ENCODE data around the gene WNK2.
"Not testable (repeated sequence)": the region's sequence is repeated elsewhere in the genome, so short reads cannot be mapped to it uniquely, and the experiment has no call there.

WNK2 gene

DNA sequence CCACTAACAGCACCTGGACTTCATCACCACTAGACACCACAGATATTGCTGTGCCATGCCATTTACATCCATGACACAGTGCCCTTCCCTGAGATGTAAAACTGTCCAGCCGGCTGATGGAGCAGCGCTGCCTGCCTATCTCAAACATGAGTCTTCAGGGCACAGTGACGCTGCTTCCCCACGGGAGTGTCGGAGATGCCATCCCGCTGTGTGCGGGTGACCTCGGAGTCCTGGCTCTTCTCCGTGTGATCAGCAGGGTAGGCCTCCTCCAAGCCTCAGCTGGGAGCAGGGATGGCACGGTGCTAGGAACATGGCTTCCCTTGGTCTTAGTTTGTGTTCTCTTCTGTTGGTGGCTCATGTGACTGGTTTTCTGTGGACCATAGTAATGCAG, 137.3 kb downstream of the WNK2 start:
- DNase-seq (ENCODE audit: extremely low read depth in 1 of 2, low read depth in 1 of 2), result no peak

DNA sequence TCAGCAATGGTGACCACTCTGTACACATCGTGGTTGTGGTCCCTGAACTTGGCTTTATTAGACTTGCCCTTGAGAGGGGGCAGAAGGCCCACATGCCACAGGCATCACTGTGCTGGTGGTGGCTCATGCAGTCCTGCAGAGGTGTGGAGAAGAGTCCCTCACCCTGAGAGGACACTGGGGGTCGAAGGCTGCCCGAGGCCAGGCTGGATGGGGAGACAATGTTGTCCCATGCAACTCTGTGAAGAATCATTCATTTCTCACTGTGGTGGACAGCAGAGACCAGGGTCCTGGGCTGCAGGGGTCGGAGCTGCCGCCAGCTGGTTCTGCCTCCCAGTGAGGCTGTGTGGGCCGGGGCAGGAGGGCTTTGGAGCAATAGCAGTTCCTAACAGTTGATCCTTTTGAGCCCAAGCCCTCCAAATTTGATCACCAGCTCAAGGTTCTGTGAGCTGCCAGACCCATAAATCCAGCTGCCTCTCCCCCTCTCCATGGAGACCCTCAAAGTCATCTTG, 139.6 kb downstream of the WNK2 start:
- not testable (repeated sequence) for DNase-seq (ENCODE audit: extremely low read depth in 1 of 2, low read depth in 1 of 2)

DNA sequence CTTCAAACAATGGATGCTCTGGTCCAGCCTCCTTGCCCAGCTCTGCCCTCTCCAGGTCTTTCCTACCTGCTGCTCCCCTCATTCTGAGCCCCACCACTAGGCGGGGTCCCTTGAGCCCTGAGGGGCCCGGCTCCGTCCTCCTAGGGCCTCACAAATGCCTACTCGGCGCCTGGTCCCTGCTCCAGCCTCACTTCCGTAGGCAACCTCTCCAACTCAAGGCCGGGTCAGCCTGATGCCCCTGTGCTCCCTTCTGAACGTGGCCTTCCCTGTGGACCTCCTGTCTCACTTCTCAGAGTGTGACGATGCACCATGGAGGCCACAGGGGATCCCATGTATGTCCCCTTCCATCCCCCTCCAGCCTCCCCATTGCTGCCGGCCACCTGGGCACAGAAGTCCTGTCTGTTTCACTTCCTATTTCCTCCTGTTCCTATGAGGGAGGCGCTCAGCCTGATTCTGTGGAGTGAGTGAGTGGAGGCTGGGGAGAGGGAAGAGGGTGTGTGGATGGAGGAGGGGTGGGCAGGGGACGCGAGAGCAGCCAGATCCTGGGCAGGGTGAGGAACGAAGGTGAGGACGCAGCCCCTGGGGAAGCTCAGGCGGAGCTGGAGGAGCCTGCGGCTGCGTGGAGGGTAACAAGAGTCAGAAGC, 140.4 kb downstream of the WNK2 start:
- no peak for DNase-seq (ENCODE audit: extremely low read depth in 1 of 2, low read depth in 1 of 2)

DNA sequence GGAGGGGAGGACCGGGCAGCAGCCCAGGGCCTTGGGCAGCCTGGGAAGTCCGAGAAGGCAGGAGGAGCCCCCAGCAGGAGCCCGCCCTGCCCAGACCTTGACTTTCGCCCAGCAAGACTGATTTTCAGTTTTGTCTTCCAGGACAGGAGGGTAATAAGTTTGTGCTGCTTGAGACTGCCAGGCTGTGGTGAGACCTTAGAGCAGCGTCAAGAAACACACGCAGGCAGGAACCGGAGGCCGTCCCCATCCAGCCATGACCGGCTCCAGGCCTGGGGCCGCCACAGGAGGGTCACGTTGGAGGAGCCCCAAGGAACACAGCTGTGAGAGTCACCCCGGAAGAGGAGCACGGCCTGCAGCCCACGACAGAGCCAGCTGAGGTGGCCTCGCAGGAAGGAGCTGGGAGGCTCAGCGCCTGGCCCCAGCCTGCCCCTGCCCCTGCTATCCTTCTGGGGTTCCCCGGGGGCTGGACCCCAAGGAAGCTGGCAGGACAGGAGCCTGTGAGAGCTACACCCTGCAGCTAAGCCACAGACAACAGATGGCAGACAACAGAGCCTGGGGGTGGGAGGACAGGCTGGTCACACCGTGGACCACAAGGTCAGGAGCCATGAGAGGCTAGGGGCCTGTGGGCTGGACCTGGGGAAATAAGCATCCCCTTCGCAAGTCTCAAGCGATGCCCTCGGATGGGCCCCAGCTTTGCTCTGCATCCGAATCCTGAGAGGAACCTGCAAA, 141.5 kb downstream of the WNK2 start:
- DNase-seq (ENCODE audit: extremely low read depth in 1 of 2, low read depth in 1 of 2), result no peak

DNA sequence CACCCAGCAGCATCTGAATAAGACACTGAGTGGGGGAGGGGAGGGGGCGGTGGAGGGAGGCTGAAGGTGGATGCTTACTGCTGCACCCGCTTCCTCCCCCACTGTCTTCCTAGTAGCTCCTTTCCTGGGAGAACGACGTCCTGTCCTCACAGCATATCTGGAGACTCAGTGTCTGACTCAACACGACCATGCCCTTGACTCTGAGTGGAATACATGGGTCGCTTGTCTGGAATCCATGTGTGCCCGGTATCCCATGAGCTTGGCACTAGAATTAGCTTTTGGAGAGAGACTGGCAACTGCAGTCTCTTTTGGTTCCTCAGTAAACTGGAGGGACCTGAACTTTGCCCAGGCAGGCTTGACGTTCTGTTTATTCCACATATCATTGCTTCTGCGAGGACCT, 142.1 kb downstream of the WNK2 start:
- DNase-seq (ENCODE audit: extremely low read depth in 1 of 2, low read depth in 1 of 2), result no peak

DNA sequence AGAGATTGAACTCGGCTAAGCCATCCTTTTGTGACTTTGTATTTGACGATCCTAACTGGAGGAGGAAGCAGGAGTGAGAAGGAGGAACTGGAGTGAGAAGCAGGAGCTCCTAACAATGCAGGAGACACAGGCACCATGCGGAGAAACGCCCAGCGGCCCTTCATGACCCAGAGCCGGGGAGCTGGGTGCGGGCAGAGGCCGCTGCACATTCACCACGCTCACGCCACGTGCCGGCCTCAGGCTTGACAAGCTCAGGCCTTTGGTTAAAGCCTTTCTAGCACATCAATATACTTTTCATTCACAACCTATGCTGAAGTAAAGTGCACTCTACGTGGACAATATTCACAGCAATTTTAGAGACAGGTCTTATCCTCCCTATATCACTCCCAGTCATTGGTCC, 142.7 kb downstream of the WNK2 start:
- DNase-seq (ENCODE audit: extremely low read depth in 1 of 2, low read depth in 1 of 2), result no peak

DNA sequence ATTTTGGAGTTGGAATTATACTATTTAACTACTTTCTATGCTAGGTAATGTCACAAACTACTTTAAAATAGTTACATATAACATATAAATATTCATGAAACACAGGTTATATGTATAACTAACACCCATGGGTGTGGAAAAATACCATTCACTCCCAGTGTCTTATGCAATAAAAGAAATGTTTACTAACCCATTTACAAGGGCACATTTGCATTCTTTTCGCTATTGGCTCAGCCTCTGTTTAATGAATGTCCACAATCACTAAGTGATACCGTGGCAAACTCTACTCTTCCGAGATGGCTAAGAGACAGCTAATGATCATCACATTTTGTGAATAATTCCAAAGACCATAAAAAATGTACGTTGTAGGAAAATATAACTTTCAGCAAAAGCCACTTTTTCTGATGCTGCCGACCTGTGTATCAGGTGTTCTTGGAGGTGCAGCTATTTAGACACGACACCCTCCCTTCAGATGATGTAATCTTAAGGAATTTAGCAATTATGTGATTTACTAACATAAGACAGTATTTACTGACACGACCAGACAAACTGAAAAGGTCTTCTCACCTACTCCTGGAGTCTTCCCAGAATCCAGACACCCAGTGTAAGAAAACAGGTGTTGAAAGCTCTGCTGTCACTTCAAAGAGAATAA, 145.8 kb downstream of the WNK2 start:
- DNase-seq (ENCODE audit: extremely low read depth in 1 of 2, low read depth in 1 of 2), result no peak

DNA sequence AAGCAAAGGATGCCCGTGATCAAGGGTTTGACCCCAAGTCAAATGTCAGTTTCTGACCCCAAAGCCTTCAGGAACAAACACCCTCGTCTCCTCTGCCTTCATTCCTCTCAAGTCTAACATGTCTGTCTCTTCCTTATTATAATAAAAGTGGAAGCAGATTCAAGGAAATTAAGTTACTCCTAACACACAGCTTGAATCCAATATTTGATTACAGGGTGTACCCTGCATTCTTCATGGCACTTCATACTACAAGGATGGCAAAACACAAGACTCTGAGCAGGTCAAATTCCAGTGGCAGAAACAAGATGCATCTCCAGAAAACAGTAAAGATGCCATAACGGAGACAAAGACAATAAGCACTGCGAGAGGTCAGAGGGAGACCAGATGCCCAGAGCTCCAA, 148.4 kb downstream of the WNK2 start:
- DNase-seq (ENCODE audit: extremely low read depth in 1 of 2, low read depth in 1 of 2), result no peak

DNA sequence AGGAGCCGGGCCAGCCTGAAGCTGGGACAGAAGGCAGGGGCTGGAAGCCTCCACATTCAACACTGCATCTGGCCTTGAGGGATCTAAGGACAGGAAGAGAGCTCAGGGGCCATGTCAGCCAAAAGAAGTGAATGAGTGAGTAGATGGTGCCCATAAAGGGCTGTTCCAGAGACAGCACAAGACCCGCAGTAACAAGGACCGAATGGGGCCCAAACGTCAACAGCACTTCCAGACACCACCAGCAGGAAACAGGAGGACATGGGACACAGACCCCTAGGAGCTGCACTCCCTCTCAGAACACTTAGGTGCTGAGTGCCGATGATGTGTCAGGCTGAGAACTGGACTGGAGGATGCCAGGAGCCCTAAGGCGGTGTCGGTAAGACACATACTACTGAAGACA, 152.8 kb downstream of the WNK2 start:
- DNase-seq (ENCODE audit: extremely low read depth in 1 of 2, low read depth in 1 of 2), result no peak

DNA sequence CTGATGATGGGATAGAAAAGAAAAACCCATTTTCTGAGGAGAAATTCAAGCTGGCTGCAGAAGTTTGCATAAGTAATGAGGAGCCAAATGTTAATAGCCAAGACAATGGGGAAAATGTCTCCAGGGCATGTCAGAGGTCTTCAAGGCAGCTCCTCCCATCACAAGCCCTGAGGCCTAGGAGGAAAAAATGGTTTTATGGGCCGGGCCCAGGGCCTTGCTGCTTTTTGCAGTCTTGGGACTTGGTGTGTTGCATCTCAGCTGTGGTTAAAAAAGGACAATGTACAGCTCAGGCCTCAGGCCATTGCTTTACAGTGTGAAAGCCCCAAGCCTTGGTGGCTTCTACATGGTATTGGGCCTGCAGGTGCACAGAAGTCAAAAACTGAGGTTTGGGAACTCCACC, 154.3 kb downstream of the WNK2 start:
- not testable (repeated sequence) for DNase-seq (ENCODE audit: extremely low read depth in 1 of 2, low read depth in 1 of 2)

DNA sequence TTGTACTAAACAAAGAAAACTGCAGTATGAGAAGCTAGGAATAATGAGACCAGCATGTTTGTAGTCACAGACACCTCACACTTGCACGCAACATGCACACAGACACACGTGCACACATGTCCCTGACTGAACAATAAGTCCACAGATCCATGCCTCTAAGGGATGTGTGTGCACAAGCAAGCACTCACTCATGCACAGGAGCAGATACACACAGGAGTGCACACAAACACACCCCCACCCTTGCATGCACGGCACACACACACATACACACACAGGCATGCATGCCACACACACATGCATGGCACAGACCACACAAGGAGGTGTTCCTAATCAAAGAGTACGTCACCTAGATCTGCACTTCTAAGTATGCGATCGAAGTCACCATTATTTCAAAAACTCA, 156.2 kb downstream of the WNK2 start:
- no peak for DNase-seq (ENCODE audit: extremely low read depth in 1 of 2, low read depth in 1 of 2)

DNA sequence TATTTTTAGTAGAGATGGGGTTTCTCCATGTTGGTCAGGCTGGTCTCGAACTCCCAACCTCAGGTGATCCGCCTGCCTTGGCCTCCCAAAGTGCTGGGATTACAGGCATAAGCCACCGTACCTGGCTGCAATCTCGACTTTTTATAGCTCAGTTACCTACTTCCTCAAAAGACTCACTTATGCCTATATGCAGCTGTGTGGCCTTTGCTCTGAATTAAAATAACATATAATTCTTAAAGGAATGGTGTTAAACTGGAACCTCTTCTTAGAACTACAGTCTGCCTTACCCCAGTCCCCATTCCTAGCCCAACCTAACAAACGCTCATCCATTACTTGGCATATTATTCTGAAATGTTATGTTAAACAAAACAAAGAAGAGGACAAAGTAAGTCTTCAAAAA, 157.9 kb downstream of the WNK2 start:
- not testable (repeated sequence) for DNase-seq (ENCODE audit: extremely low read depth in 1 of 2, low read depth in 1 of 2)

DNA sequence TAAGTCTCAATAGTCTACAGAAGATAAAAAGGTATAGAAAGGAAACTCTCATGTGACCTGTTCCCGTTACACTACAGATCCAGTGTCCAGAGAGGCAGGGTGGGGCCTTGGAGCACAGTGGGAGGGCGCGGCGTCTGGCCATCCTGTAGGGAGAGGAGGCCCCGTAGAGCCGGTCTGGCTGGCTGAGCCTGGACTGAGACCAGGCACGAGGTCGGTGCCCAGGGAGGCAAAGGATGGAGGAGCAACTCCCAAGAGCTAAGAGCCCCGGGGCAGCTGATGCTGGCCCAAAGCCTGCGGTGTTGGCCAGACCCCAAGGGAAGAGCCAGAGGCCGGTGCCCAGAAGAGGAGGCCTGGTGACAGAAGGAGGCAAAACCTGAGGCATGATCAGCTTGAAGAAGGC, 158.5 kb downstream of the WNK2 start:
- DNase-seq (ENCODE audit: extremely low read depth in 1 of 2, low read depth in 1 of 2), result not testable (repeated sequence)

DNA sequence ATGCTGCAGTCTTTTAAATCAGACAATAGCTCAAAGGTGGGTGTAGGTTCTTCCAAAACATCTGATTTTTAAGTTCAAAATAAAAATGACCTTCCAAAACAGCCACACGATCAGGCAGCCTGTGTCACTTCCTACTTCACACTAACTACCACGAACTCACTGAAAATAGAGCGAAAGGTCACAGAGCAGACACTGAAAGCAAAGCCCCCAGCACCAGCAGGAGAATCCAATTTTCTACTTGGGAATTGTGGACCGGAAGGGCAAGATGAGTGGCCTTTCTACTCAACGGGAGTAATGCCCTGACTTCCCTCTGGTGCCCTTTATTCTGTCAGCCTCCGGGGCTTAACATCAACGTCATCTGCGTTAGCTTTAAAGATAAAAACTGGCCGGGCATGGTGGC, 159.7 kb downstream of the WNK2 start:
- DNase-seq (ENCODE audit: extremely low read depth in 1 of 2, low read depth in 1 of 2), result no peak

DNA sequence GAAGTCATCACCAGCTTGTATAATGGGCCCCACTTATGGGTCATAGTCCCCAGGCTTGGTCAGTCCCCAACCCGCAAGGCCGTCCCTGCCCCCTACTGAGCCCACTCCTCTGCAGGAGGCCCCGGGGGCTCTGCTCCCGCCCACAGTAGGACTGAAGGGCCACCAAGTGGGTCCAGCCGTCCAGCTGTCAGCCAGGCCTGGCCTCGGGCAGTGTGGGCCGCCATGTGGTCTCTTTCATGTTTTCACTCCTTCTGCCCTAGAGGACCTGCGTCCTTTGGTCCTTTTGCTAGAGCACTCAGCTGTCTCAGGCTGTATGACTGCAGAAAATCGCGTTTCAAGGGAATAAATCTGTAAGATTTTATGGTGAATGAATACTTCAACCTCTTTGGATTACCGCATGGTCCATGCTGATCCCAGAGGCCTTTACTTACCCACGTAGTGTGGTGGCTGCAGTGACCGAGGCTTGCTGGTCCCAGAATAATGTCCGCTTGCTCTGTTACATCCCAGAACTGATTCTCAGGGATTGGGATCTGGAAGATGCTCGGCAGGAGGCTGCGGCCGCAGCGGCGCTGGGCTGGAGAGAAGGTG, 161.8 kb downstream of the WNK2 start:
- DNase-seq (ENCODE audit: extremely low read depth in 1 of 2, low read depth in 1 of 2), result no peak

DNA sequence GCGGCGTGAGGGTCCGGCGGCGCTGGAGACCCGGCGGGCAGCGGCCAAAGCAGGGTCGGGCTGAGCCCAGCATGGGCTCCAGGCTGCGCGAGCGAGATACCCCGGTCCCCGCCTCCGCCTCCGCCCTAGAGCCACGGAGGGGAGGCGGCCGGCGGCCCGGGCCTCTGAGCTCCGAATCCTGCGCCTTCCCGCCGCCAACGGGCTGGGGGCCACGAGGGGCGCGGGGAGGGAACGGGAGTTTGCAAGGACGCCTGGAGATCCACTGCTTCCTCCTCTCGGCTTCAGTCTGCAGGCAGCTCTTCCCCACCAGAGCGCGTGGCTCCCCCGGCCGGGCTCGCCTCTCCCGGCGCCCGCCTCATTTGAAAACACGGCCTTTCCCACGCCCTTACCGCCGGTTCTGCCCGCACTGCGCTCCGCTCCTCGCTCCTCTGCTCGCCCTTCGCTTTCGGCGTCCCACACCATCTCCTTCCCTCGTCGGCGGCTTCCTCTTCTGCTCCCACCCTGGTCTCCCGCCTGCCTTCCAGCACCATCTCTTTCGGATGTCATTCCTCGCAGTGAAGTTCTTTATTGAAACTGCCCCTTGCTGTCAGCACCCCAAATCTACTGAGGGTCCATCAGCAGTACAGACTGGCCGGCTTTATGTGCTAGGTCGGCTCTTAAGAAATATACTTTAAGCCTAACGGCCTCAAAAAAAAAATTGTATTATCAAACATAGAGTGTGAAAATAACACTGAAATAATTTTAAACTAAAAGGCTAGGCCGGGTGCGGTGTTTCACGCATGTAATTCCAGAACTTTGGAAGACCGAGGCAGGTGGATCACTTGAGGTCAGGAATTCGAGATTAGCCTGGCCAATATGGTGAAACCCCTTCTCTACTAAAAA, 162.5 kb downstream of the WNK2 start:
- DNase-seq (ENCODE audit: extremely low read depth in 1 of 2, low read depth in 1 of 2), result no peak

DNA sequence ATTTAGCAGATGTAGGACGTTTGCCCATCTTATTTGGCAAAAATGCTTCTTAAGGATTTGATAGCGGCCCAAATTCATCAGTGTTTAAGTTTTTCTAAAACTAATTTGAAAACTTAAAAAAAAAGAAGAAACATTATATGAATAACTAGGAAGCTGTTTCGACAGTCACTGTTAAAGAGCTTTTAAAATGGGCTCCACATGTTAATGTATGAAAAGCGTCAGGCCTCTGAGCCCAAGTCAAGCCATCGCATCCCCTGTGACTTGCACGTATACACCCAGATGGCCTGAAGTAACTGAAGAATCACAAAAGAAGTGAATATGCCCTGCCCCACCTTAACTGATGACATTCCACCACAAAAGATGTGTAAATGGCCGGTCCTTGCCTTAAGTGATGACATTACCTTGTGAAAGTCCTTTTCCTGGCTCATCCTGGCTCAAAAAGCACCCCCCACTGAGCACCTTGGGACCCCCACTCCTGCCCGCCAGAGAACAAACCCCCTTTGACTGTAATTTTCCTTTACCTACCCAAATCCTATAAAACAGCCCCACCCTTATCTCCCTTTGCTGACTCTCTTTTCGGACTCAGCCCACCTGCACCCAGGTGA, 163.5 kb downstream of the WNK2 start:
- not testable (repeated sequence) for DNase-seq (ENCODE audit: extremely low read depth in 1 of 2, low read depth in 1 of 2)

DNA sequence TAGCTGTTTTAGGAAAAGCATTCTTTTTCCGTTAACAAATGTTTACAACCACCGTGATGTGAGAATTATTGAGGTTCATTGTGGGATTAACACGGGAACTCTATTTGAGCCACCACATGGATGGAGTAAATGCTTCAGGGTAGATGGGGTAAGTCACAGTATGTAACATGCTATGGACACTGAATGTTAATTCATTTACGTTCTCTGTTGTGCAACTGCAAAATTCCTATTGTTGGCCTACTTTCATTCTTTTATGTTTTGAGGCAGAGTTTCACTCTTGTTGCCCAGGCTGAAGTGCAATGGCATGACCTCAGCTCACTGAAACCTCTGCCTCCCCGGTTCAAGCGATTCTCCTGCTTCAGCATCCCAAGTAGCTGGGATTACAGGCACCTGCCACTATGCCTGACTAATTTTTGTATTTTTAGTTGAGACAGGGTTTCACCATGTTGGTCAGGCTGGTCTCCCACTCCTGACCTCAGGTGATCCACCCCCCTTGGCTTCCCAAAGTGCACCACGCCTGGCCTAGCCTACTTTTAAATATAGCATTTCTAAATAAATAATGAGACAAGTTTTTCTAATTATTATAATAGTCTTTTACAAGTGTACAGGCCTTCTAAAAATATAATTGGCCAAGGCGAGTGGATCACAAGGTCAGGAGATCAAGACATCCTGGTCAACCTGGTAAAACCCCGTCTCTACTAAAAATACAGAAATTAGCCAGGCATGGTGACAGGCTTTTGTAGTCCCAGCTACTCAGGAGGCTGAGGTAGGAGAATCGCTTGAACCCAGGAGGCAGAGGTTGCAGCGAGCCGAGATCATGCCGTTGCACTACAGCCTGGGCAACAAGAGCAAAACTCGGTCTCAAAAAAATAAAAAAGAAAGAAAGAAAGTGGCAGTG, 169.7 kb downstream of the WNK2 start:
- DNase-seq (ENCODE audit: extremely low read depth in 1 of 2, low read depth in 1 of 2), result not testable (repeated sequence)

DNA sequence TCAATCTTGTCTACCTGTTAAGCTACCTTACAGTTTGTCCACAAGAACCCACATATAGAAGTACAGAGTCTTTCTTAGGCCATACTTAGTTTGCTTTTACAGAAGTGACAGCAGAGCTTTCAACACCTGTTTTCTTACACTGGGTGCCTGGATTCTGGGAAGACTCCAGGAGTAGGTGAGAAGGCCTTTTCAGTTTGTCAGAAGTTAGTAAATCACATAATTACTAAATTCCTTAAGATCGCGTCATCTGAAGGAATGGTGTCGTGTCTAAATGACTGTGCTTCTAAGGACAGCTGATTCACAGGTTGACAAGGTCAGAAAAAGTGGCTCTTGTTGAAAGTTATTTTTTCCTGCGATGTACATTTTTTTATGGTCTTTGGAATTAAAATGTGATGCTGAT, 170.5 kb downstream of the WNK2 start:
- DNase-seq (ENCODE audit: extremely low read depth in 1 of 2, low read depth in 1 of 2), result no peak

All from activated CD8-positive, alpha-beta memory T cell treated with anti-CD3 and anti-CD28 coated beads for 1 hour (primary cell).